AG04449 (cell line): ENCODE results near the gene WWC2.

ENCODE experiments used
- CTCF ChIA-PET: fragments of 350-600 bp; formaldehyde crosslinking; extraction: SDS; loops from one replicate; lab custom pipeline; 2021; ENCODE audit warnings: antibody characterized with exemption; lab: Yijun Ruan, JAX
- POLR2A ChIA-PET: fragments of 400-600, 350-600 bp; formaldehyde crosslinking; extraction: SDS; loops from one replicate; lab custom pipeline; 2020; ENCODE audit warnings: antibody characterized with exemption, inconsistent platforms; lab: Yijun Ruan, JAX
- DNase-seq: peaks from one replicate; pipeline ENCODE4 v3.0.0-alpha.2; 2010; ENCODE audit warnings: low read depth, low spot score
- H3K4me3 ChIP-seq: 2 replicates; pipeline ENCODE4 v1.5.1; 2011; ENCODE audit warnings: low read depth, mild to moderate bottlenecking, control low read depth, low read length
- CTCF ChIP-seq: IDR thresholded peaks from one replicate; pipeline ENCODE4 v1.5.1; 2011; ENCODE audit warnings: mild to moderate bottlenecking, moderate library complexity, low read length, control low read depth, inconsistent platforms; ENCODE audit not compliant: insufficient read depth; ENCODE audit errors: missing control alignments

Gene WWC2

GRCh38 chr4:183155450-183156184, 56.6 kb downstream of the WWC2 start:
- H3K4me3 ChIP-seq, result no peak overlapping the region
- ChIA-PET CTCF (no interaction called here), POLR2A (no interaction called here)
- no peak for DNase-seq
- no peak for TF ChIP-seq CTCF

GRCh38 chr4:183157215-183157614, 58.2 kb downstream of the WWC2 start:
- H3K4me3 ChIP-seq, result no peak overlapping the region
- TF ChIP-seq CTCF, result no peak
- POLR2A ChIA-PET, result no interaction called here
- CTCF ChIA-PET, result no interaction called here
- no peak for DNase-seq

DNA sequence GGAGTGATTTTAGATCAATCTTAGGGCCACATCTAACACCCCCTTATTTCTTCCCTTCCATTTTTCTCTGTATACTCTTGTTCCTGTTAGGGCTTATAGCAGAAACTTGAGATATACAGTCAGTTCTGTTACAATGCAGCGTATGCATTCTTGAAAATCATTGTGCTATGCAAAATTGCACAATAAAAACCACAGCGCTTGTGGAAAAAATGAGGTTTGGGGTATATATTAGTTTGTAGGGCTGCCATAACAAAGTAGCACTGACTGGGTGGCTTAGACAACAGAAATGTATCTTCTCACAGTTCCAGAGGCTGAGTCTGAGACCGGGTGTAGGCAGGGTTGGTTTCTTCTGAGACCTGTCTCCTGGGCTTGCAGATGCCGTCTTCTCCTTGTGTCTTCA, 59.0 kb downstream of the WWC2 start:
- no peak for DNase-seq
- no peak overlapping the region for H3K4me3 ChIP-seq
- POLR2A ChIA-PET, result no interaction called here
- TF ChIP-seq CTCF, result no peak
- CTCF ChIA-PET, result no interaction called here

DNA sequence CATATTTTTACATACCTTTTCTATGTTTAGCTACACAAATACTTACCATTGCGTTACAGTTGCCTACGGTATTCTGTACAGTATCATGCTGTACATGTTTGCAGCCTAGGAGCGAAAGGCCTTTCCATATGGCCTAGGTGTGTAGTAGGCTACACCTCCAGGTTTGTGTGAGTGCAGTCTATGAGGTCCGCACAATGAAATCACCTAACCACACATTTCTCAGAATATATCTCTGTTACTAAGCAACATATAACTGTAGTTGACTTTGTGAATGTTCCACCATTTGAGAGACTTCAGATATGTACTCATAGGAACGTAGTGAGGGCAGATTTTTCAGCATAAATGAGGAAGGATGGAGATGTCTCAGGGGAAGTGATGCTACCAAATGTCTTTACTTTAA, 62.6 kb downstream of the WWC2 start:
- no peak for TF ChIP-seq CTCF
- no peak overlapping the region for H3K4me3 ChIP-seq
- ChIA-PET CTCF (interaction anchor here (1.0 to 1.3 kb wide), 2 partner anchors 33 to 100 kb away, joined by 3 read pairs; no protein-coding TSS in a partner anchor), POLR2A (no interaction called here)
- DNase-seq, result no peak

GRCh38 chr4:183163135-183163534, 64.1 kb downstream of the WWC2 start:
- CTCF ChIA-PET, result interaction anchor here (0.9 to 1.8 kb wide), 5 partner anchors 10 to 225 kb away, joined by 3 to 6 read pairs (median 3); no protein-coding TSS in a partner anchor
- DNase-seq, result no peak
- POLR2A ChIA-PET, result no interaction called here
- TF ChIP-seq CTCF, result no peak
- H3K4me3 ChIP-seq, result no peak overlapping the region

GRCh38 chr4:183164963-183165362, 65.9 kb downstream of the WWC2 start:
- no peak for DNase-seq
- TF ChIP-seq CTCF, result no peak
- POLR2A ChIA-PET, result interaction anchor here (1.0 kb wide), 1 partner anchor 11 kb away, joined by 3 read pairs; no protein-coding TSS in a partner anchor
- CTCF ChIA-PET, result interaction anchor here (0.9 kb wide), 1 partner anchor 91 kb away, joined by 4 read pairs; no protein-coding TSS in a partner anchor
- no peak overlapping the region for H3K4me3 ChIP-seq
